ENCODE data around the gene NRCAM.

- TF ChIP-seq CTCF (IDR thresholded peaks at IDR 0.05), result no peak
- TF ChIP-seq POLR2A (IDR thresholded peaks at IDR 0.05), result no peak
These were observed 224.2 kb downstream of the NRCAM start for GRCh38 chr7:108232076-108232475.
